Panc1 (cell line): ENCODE data around the gene SDK1. TPM values are rescaled to one million over a fixed set of nuclear protein-coding genes. Genes with fewer than 3 reads are reported as not detected.

Experiments
- ATAC-seq: fragments of 200-7000 bp; cut with Tn5 transposase; 2 replicates; pipeline ENCODE4 v1.9.1; 2020; ENCODE audit warnings: mild to moderate bottlenecking, moderate library complexity
- BruUV-seq: library from RNA; stranded (reverse); fragments of 400-500 nt; replicated peaks from 2 replicates; lab custom pipeline; 2021; lab: Mats Ljungman, UMichigan
- CTCF ChIA-PET: fragments of 300-600 bp; sonication (Branson Sonifier 250); formaldehyde crosslinking; loops from one replicate; lab custom pipeline; 2022; ENCODE audit warnings: antibody characterized with exemption; lab: Charles Lee
- POLR2A ChIA-PET: fragments of 300-600 bp; sonication (Branson Sonifier 250); formaldehyde crosslinking; loops from one replicate; lab custom pipeline; 2022; ENCODE audit warnings: antibody characterized with exemption; lab: Charles Lee
- DNase-seq: peaks from one replicate; pipeline ENCODE4 v3.0.0-alpha.2; 2010; ENCODE audit warnings: low read depth, low spot score
- H3K27ac ChIP-seq: 2 replicates; pipeline ENCODE4 v1.5.1; 2011; ENCODE audit warnings: mild to moderate bottlenecking, low read length, inconsistent platforms
- H3K27me3 ChIP-seq: fragments of 200-500 bp; sonication (Bioruptor generic); 2 replicates; pipeline ENCODE4 v1.6.0; 2014; ENCODE audit warnings: low read length, inconsistent platforms; ENCODE audit not compliant: control insufficient read depth, insufficient read depth
- H3K36me3 ChIP-seq: fragments of 200-500 bp; sonication (Bioruptor generic); 2 replicates; pipeline ENCODE4 v1.5.1; 2014; ENCODE audit warnings: inconsistent platforms, mild to moderate bottlenecking, low read length, moderate library complexity; ENCODE audit not compliant: control insufficient read depth, insufficient read depth
- H3K4me1 ChIP-seq: 2 replicates; pipeline ENCODE4 v1.5.1; 2011; ENCODE audit warnings: inconsistent platforms, mild to moderate bottlenecking, low read length, moderate library complexity; ENCODE audit not compliant: control insufficient read depth, insufficient read depth
- H3K4me3 ChIP-seq, 2 experiments: 2 replicates each; pipeline ENCODE4 v1.5.1; 2011 to 2012; ENCODE audit warnings: low read depth in 2 of 2, low read length in 2 of 2, mild to moderate bottlenecking in 2 of 2, inconsistent platforms in 1 of 2, moderate library complexity in 1 of 2
- H3K9me3 ChIP-seq: fragments of 200-500 bp; sonication (Bioruptor generic); 2 replicates; pipeline ENCODE4 v1.5.1; 2014; ENCODE audit warnings: low read depth, mild to moderate bottlenecking, inconsistent platforms, low read length, moderate library complexity; ENCODE audit not compliant: control insufficient read depth, insufficient read depth
- CTCF ChIP-seq: fragments of 450-650 bp; IDR thresholded peaks from 2 replicates; pipeline ENCODE4 v1.5.1; 2017; ENCODE audit warnings: mild to moderate bottlenecking
- POLR2AphosphoS5 ChIP-seq: IDR thresholded peaks from 2 replicates; pipeline ENCODE4 v1.6.1; 2012; ENCODE audit warnings: mild to moderate bottlenecking, low read depth, low read length, moderate library complexity
- REST ChIP-seq, 2 experiments: IDR thresholded peaks; 2 replicates each; pipeline ENCODE4 v1.6.1; 2011 to 2012; ENCODE audit warnings: low read depth in 2 of 2, control low read depth in 1 of 2, low read length in 1 of 2, mild to moderate bottlenecking in 1 of 2, moderate library complexity in 1 of 2; ENCODE audit not compliant: insufficient read depth in 1 of 2
- SIN3A ChIP-seq: IDR thresholded peaks from 2 replicates; pipeline ENCODE4 v1.6.1; 2012; ENCODE audit warnings: low read depth, mild to moderate bottlenecking, low read length, moderate library complexity, borderline replicate concordance; ENCODE audit not compliant: insufficient read depth
- TCF7L2 ChIP-seq: IDR thresholded peaks from 2 replicates; pipeline ENCODE4 v1.6.1; 2011; ENCODE audit warnings: mild to moderate bottlenecking, low read depth, low read length, inconsistent platforms
- in situ Hi-C: cut with HindIII; loops from 2 replicates; pipeline ENCODE4 v1.10.0; 2016; ENCODE audit warnings: low sequenced_read_pairs, low pct_unique_long_range_greater_than_20kb
- intact Hi-C: fragments of 100-400 bp; cut with micrococcal nuclease; formaldehyde crosslinking; loops from one replicate; pipeline ENCODE4 v1.10.0; 2022; ENCODE audit not compliant: unreplicated experiment
- total RNA-seq: library from RNA; stranded (reverse); gene quantifications from one replicate; pipeline ENCODE4 v1.2.1, GENCODE V29; 2021; ENCODE audit not compliant: unreplicated experiment

SDK1 gene
- total RNA-seq, 1 experiment from 2014 or later = 47.4 TPM

- Histone ChIP-seq H3K4me1 (no peaks in the 10 kb centered on the region), H3K36me3 (no peaks in the 10 kb centered on the region), H3K27ac (no peak overlapping the region), H3K9me3 (no peaks in the 10 kb centered on the region), H3K4me3 (no peak overlapping the region), H3K27me3 (no peaks in the 10 kb centered on the region)
- ChIA-PET CTCF (no interaction called here), POLR2A (no interaction called here)
- intact Hi-C loops (no loop called here), in situ Hi-C loops (no loop called here)
- ATAC-seq = no peak
- no peak for DNase-seq
- BruUV-seq = no TSS peak
- TF ChIP-seq TCF7L2 = no peak
- TF ChIP-seq POLR2AphosphoS5 = no peak
- no peak for TF ChIP-seq REST (IDR thresholded peaks at IDR 0.05; ENCODE audit: insufficient read depth in 1 of 2, low read depth in 2 of 2, low read length in 1 of 2)
- TF ChIP-seq SIN3A = no peak
- TF ChIP-seq CTCF = no peak
These were observed 20.6 kb upstream of the SDK1 start for GRCh38 chr7:3280445-3280844.

- no TSS peak for BruUV-seq
- CTCF ChIA-PET = no interaction called here
- no peaks in the 10 kb centered on the region for H3K36me3 ChIP-seq
- DNase-seq (no peak), ATAC-seq (no peak)
- no peak overlapping the region for H3K27ac ChIP-seq
- TF ChIP-seq TCF7L2 = no peak
- no peaks in the 10 kb centered on the region for H3K9me3 ChIP-seq
- H3K27me3 ChIP-seq = no peaks in the 10 kb centered on the region
- no peak overlapping the region for H3K4me3 ChIP-seq
- H3K4me1 ChIP-seq = no peaks in the 10 kb centered on the region
- in situ Hi-C loops (no loop called here), intact Hi-C loops (no loop called here)
- POLR2A ChIA-PET = no interaction called here
These were observed 20.0 kb upstream of the SDK1 start for GRCh38 chr7:3280946-3281656.

GRCh38 chr7:3282457-3282856 lies 18.6 kb upstream of the SDK1 start:
- no peak for DNase-seq
- H3K9me3 ChIP-seq = no peaks in the 10 kb centered on the region
- intact Hi-C loops (no loop called here), in situ Hi-C loops (no loop called here)
- ChIA-PET CTCF (no interaction called here), POLR2A (no interaction called here)
- H3K27me3 ChIP-seq = no peaks in the 10 kb centered on the region
- no peak for ATAC-seq
- no peaks in the 10 kb centered on the region for H3K36me3 ChIP-seq
- H3K4me1 ChIP-seq = no peaks in the 10 kb centered on the region
- no peak overlapping the region for H3K27ac ChIP-seq
- H3K4me3 ChIP-seq = no peak overlapping the region
- TF ChIP-seq TCF7L2 = no peak
- TF ChIP-seq SIN3A = no peak
- TF ChIP-seq POLR2AphosphoS5 = no peak
- no peak for TF ChIP-seq CTCF
- no peak for TF ChIP-seq REST (IDR thresholded peaks at IDR 0.05; ENCODE audit: insufficient read depth in 1 of 2, low read depth in 2 of 2, low read length in 1 of 2)
- BruUV-seq = no TSS peak
